Ureter (tissue), 1 donor: ENCODE results near the gene OAS1. TPM values are rescaled to one million over a fixed set of nuclear protein-coding genes. Genes with fewer than 3 reads are reported as not detected.

Source experiments
- DNase-seq: peaks from one replicate; pipeline ENCODE4 v3.0.0-alpha.2; 2020; ENCODE audit warnings: low spot score
- total RNA-seq: library from RNA; stranded (reverse); gene quantifications from one replicate; pipeline ENCODE4 v1.2.4, GENCODE V29; 2023
- donor health status: DM: yes; HTN: yes; CAD: no.

The OAS1 gene
- total RNA-seq: 48.4 TPM

- peak; percentile 62 for DNase-seq
Observed at GRCh38 chr12:112906712-112907414, at the start of gene OAS1. TSS of gene OAS1 (plus strand) at chr12:112906962. CDS start at chr12:112907040, 78 bp downstream.

GRCh38 chr12:112859291-112859690 lies 47.5 kb upstream of the OAS1 start:
- DNase-seq: no peak

DNA sequence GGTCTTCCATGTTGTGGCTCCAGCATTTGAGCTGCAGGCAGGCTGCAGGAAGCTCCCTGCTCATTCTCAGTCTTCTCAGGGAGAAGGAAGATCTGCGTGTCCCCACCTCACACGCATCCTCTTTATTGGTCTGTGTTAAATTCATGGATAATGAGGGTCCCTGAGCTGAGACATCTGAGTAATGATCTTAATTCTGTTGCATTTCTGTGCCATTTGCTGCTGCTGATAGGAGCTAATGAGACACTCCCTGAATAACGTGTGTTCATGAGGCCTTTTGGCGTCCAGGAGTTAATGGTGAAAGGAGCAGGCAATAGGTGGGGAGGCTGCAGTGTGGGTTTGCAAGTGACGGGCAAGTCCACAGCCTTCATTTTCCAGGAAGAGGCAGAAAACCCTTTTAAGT lies 46.6 kb upstream of the OAS1 start:
- DNase-seq: no peak

DNA sequence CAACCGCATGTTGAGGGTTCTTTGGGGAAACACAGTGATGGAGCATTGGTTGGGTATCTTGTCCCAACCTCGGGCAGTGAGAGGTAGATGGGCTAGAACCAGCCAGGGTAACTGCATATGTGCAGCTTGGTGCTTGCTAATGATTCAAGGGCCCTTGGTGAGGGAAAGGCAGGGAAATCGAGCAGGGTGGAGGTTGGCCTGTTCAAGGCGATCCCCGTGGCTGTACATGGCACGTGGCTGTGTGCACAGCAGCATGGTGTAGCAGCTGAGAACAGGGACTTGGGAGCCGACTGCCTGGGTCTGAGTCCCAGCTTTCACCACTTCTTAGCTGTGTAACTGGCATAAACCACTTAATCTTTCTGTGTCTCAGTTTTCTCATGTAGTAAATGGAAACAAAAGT lies 45.5 kb upstream of the OAS1 start:
- DNase-seq: no peak

GRCh38 chr12:112862636-112863290 lies 44.0 kb upstream of the OAS1 start:
- DNase-seq: no peak

DNA sequence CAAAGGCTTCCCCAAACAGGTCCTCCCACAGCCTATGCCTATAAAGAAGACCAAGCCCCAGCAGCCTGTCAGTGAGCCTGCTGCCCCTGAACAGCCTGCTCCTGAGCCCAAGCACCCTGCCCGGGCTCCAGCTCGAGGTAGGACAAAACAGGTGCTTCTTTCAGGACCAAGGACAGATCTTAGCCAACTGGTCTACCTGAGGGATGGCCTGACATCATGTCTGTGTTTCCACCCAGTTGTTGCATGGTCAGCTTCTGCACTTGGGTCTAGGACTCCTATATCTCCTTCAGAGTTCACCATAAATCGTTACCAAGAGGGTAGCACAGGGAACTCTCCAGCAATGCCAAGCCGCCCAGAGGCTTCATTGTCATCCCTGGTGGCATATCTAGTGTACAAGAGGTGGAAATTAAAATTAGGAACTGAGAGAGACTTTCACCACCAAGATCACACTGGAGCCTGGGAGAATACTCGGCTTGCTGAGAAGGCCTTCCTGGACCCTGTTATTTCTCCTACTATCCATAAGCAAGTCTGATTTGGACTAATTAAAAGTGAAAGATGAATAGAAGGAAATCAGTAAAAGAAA lies 38.2 kb upstream of the OAS1 start:
- no peak for DNase-seq

GRCh38 chr12:112869091-112869490 lies 37.7 kb upstream of the OAS1 start:
- no peak for DNase-seq

GRCh38 chr12:112869778-112870177 lies 37.0 kb upstream of the OAS1 start:
- DNase-seq: no peak

DNA sequence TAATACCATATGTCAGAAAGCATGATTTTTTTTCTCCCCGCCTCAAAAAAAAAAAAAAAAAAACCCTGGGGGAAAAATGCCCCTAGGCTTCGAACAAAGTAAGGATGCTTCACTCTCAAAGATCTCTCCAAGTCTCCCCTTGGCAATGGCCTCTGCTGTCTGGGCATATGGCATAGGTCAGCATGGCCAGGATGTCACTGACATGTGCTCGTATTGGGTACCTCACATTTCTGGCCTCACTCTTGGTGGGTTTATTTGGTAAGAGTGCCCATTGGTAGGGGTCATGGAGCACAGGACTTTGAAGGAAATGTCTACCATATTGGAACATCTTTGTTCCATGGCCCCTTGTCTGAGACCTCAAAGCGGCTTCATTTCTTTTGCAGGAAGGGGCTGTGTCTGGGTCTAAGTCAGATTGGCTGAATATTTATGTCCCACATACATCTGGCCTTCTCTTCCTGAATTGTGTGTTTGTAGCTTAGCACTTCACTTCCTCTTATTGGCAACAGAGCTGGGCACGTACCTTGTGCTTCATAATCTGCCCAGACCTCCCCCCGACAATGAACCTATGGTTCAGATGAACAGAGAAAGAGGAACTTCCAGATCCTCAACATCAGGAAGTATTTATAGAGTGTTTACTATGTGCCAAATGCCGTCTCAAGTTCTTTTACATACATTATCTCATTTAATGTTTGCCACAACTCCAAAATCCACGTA lies 36.3 kb upstream of the OAS1 start:
- no peak for DNase-seq

DNA sequence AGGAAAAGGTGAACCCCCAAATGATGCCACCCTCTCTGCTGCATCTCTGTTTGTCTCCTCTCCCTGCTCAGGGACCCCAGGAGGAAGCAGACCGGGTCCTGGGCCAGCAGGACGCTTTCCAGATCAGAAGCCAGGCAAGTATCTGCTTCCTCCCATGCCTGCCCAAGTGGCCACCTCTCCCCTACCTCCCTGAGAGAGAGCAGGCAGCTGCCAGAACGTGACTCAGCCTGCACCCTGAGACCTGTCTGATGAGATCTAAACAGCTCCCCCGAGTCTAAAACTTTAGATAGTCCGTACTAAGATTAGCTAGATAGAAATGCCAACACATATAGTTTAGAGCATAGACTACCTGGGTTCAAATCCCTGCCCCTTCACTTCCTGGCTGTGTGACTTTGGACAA lies 31.2 kb upstream of the OAS1 start:
- peak; percentile 51 for DNase-seq

DNA sequence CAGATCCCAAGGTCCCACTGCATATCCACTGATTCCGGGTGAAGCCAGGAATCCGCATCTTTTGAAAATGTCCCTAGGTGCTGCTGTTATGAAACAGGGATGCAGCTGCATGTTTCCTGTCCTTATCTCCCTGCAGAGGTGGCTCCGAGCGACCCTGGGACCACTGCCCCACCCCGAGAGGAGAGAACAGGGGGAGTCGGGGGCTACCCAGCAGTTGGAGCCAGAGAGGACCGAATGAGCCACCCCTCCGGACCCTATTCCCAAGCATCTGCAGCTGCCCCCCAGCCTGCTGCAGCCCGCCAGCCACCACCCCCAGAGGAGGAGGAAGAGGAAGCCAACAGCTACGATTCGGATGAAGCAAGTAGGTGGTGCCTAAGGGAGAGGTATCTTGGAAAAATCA lies 30.3 kb upstream of the OAS1 start:
- DNase-seq: no peak

- DNase-seq: no peak
Observed at GRCh38 chr12:112877006-112877405, 29.8 kb upstream of the OAS1 start.

DNA sequence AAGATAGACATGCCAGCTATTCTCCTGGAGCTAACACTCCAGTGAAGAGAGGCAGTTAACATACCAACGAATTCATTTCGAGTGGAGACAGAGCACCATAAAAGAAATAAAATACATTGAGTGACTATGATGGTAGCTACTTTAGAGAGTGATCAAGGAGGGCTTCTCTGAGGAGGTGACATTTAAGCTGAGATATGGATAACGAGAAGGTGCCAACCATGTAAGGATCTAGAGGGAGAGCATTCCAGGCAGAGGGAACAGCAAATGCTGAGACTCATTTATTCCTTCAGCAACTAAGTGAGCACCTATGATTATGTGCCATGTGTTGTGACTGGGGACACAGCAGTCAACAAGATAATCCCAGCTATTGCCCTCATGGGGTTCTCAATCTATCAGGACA lies 28.3 kb upstream of the OAS1 start:
- DNase-seq: no peak

GRCh38 chr12:112879191-112879705 lies 27.5 kb upstream of the OAS1 start:
- no peak for DNase-seq

DNA sequence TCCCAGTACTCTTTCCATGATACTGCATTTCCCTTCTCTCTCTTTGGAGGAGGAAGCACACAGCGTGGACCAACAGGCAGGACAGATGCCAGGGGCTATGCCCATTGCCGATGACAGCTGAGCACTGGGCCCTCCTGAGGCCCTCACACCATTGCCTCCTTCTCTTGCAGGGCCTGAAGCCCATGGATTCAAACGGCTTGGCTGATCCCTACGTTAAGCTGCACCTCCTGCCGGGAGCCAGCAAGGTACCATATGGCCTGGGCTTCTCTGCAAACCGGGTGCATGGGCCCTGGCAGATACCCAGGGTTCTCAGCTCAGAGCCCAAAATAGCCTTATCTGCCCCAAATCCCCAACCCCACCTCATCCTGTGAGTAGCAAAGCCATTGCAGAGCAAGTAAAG lies 25.2 kb upstream of the OAS1 start:
- no peak for DNase-seq

DNA sequence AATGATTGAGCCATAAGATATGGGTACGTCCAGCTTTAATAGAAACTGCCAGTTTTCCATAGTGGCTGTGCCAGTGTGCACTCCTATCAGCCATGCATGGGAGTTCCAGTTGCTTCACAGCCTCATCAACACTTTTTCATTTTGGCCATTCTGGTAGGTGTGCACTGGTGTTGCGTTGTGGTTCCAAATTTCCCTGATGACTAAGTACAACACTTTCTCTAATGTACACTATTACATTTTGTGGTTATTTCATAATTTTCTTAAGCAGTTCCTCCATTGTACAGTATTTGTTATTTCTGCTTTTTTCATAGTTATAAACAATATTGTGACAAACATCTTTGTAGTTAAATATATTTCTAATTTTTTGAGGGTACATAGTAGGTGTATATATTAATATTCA lies 21.5 kb upstream of the OAS1 start:
- DNase-seq: no peak

DNA sequence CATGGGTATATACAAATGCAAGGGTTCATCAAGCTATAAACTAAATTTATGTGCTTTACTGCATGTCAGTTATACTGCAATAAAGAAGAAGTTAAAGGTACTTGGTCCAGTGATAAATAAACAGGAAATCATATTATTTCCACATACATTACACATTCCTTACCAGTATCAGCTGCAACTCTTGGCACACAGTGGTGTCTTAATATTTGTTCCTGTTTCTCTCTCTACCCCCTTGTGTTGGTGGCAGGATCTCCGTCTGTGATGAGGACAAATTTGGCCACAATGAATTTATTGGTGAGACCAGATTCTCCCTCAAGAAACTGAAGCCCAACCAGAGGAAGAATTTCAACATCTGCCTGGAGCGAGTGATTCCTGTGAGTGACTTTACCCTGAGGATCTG lies 19.2 kb upstream of the OAS1 start:
- no peak for DNase-seq

- no peak for DNase-seq
Observed at GRCh38 chr12:112891093-112892024, 15.4 kb upstream of the OAS1 start.

- DNase-seq: no peak
Observed at GRCh38 chr12:112892856-112893255, 13.9 kb upstream of the OAS1 start.

GRCh38 chr12:112894128-112894527 lies 12.6 kb upstream of the OAS1 start:
- DNase-seq: no peak

DNA sequence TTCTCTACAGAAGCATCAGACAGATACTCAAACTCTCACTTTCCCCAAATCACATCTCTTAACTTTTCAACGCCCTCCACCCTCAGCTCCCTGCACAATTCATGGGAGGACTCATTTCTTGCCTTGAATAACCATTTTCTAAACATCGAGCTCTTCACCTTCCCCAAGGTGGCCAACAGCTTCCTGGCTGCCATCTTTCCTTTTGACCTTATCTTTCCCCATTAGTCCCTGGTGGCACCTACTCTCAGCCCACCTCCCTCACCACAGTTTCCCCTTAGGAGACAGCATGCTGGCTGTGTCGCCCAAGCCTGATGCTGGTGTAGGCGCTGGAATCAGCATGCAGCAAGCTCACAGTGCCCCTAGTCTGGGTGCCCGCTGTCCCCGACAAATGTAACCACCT lies 8.4 kb upstream of the OAS1 start:
- no peak for DNase-seq
